GM23338 (cell line): ENCODE measurements around the gene CEACAM5.

Experiments used
- CREB1 ChIP-seq: fragments of 250-450 bp; sonication (Bioruptor Pico); IDR thresholded peaks from 2 replicates; pipeline ENCODE4 v1.5.0; 2020; ENCODE audit warnings: low read depth, mild to moderate bottlenecking, moderate library complexity
- CTCF ChIP-seq, 2 experiments: fragments of 200-600 bp in 1 of 2; sonication (generic) in 1 of 2; conservative IDR thresholded peaks; 2 replicates each; pipeline versions ENCODE4 v1.5.1 to v1.6.1; 2016 to 2017; ENCODE audit warnings: antibody characterized with exemption in 2 of 2, low read depth in 2 of 2, mild to moderate bottlenecking in 2 of 2, moderate library complexity in 1 of 2
- ETS1 ChIP-seq: IDR thresholded peaks from 2 replicates; pipeline ENCODE4 v1.6.1; 2016; ENCODE audit warnings: antibody characterized with exemption
- EZH2 ChIP-seq: fragments of 200-600 bp; sonication (generic); IDR thresholded peaks from one replicate; pipeline ENCODE4 v1.8.0; 2017; ENCODE audit warnings: antibody characterized with exemption, mild to moderate bottlenecking, low read depth; ENCODE audit not compliant: unreplicated experiment
- EZH2phosphoT487 ChIP-seq: fragments of 200-600 bp; sonication (generic); IDR thresholded peaks from one replicate; pipeline ENCODE4 v1.8.1; 2018; ENCODE audit warnings: antibody characterized with exemption; ENCODE audit not compliant: unreplicated experiment
- JUNB ChIP-seq: IDR thresholded peaks from one replicate; pipeline ENCODE4 v1.6.1; 2016; ENCODE audit warnings: antibody characterized with exemption; ENCODE audit not compliant: unreplicated experiment
- POLR2AphosphoS5 ChIP-seq: IDR thresholded peaks from 2 replicates; pipeline ENCODE4 v1.6.1; 2016; ENCODE audit warnings: antibody characterized with exemption, low read depth
- REST ChIP-seq: IDR thresholded peaks from one replicate; pipeline ENCODE4 v1.6.1; 2018; ENCODE audit warnings: antibody characterized with exemption; ENCODE audit not compliant: unreplicated experiment
- STAT1 ChIP-seq: IDR thresholded peaks from one replicate; pipeline ENCODE4 v1.6.1; 2016; ENCODE audit warnings: antibody characterized with exemption; ENCODE audit not compliant: unreplicated experiment
- ZNF462 ChIP-seq: fragments of 250-450 bp; sonication (Bioruptor Pico); IDR thresholded peaks from 2 replicates; pipeline ENCODE4 v1.5.0; 2020; ENCODE audit warnings: mild to moderate bottlenecking, moderate library complexity

- TF ChIP-seq CTCF (conservative IDR thresholded peaks at IDR 0.05; ENCODE audit: low read depth in 2 of 2) (no peak), STAT1 (no peak), POLR2AphosphoS5 (no peak), EZH2 (no peak), ZNF462 (no peak), JUNB (no peak), CREB1 (no peak), EZH2phosphoT487 (no peak), REST (no peak), ETS1 (no peak)
These were observed 11.7 kb downstream of the CEACAM5 start for GRCh38 chr19:41720103-41720502.
